Activated CD8-positive, alpha-beta memory T cell treated with anti-CD3 and anti-CD28 coated beads, Interleukin-2, amount 10 ng/mL, durations not matched to agents 7 days and 5 days (primary cell): ENCODE measurements around the gene METTL26. TPM values are rescaled to one million over a fixed set of nuclear protein-coding genes. Genes with fewer than 3 reads are reported as not detected.

Experiments
- ATAC-seq: fragments of 150-1000 bp; cut with Tn5 transposase; one replicate; pipeline ENCODE4 v1.10.0; 2021; ENCODE audit warnings: moderate library complexity
- CTCF ChIA-PET: fragments of 350-600 bp; sonication (Branson Sonifier 250); formaldehyde crosslinking; loops from one replicate; lab custom pipeline; 2021; ENCODE audit warnings: antibody characterized with exemption; lab: Charles Lee
- DNase-seq: peaks from one replicate; pipeline ENCODE4 v3.0.0-alpha.2; 2020
- H3K27ac Mint-ChIP-seq: one replicate; pipeline ENCODE4 v1.8.0; 2021; ENCODE audit warnings: mild to moderate bottlenecking, mixed read lengths
- H3K27me3 Mint-ChIP-seq: one replicate; pipeline ENCODE4 v1.8.0; 2021; ENCODE audit warnings: mixed read lengths
- H3K36me3 Mint-ChIP-seq: one replicate; pipeline ENCODE4 v1.8.0; 2021; ENCODE audit warnings: mild to moderate bottlenecking, mixed read lengths
- H3K4me1 Mint-ChIP-seq: one replicate; pipeline ENCODE4 v1.8.0; 2021; ENCODE audit warnings: mixed read lengths
- H3K4me3 Mint-ChIP-seq: one replicate; pipeline ENCODE4 v1.8.0; 2021; ENCODE audit warnings: mild to moderate bottlenecking, moderate library complexity, mixed read lengths
- H3K9me3 Mint-ChIP-seq: one replicate; pipeline ENCODE4 v1.8.0; 2022; ENCODE audit warnings: low read depth, mixed read lengths
- total RNA-seq, 2 experiments: library from RNA; stranded (reverse); gene quantifications; one replicate each; pipeline ENCODE4 v1.2.3, GENCODE V29; 2021

Gene METTL26
- total RNA-seq, 2 experiments from 2014 or later, result 86.7 to 92.6 TPM

DNA sequence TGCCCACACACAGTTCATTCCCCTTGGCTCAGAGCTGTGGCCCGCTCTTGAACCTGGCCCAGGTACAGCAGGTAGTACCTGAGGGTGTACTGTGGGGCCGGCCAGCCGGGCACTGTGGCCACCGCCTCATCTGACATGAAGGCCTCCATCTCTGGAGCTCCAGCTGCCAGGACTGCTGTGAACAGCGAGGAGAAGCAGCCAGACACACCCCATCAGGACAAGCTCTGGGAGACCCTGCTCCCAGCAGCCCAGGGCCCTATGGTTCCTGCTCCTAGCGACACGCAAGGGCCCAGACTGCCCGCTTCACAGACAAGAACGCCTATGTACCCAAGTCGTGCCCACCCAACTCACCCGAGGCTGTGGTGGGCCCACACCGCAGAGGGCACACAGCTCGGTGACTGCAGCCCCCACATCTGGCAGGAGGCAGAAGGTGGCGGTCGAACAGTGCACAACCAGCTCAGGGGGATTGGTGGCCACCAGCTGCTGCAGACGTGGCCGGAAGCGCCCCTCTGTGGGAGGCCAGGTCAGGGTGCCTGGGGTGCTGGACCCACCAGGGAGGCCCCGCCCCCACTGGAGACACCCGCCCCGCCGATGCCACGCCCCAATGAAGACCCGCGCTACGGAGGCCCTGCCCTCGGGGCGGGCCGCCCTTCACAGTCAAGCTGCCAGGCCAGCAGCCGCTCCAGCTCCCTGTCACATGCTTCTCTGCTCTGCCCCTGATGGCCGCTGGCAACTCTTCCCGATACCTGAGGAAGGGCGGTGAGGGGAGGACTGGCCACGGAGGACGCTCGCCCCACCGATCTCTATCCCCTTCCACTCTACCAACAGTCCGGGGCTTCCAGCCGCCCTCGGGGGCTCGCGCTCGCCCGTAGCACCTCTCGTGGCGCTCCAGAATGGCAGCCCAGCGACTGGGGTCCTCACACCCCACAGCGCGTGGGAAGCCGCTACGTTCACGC, 43.0 kb upstream of the METTL26 start:
- Mint-ChIP-seq H3K36me3 (peaks cover 4% of the 10 kb centered on the region), H3K9me3 (no peaks in the 10 kb centered on the region), H3K27me3 (peaks cover 12% of the 10 kb centered on the region), H3K4me1 (peaks cover 33% of the 10 kb centered on the region), H3K4me3 (peak overlapping the region; percentile 74), H3K27ac (peak overlapping the region; percentile 65)
- ATAC-seq (peak; percentile 17), DNase-seq (peak; percentile 76)
- CTCF ChIA-PET, result interaction anchor here (0.9 to 2.1 kb wide), 6 partner anchors 11 to 43 kb away, joined by 3 to 9 read pairs (median 4); partner anchors contain the start of genes METTL26, RHOT2 and WDR24

DNA sequence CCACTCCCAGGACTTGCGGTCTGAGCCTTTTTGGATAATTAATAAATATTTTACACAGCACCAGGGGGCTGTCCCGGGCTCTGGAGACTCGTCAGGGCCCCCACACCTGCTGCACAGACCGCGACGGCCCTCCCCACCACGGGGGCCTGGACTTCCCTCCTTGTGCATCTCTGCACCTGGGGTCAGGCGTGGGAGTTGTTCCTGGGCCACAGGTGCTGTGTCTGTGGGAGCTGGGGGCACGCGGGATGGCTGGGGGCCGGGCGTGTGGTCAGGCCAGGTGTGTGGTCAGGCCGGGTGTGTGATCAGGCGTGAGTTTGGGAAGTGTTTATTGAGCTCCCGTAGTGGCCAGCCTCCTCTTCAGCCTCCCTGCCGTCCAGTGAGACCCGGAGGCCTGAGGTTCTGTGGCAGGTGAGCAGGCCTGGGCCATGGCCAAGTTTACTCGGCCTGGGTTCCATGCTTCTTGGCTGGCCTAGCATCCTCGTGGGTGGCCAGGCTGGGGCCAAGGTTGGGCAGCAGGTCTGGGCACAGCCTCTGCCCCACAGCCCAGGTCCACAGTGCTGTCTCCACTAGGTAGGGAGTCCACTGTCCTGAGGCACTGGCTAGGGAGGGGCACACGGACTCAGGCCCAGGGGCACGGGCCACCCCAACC, 42.2 kb upstream of the METTL26 start:
- CTCF ChIA-PET, result interaction anchor here (0.9 to 2.1 kb wide), 5 partner anchors 10 to 42 kb away, joined by 4 to 9 read pairs (median 4); partner anchors contain the start of genes METTL26, RHOT2 and WDR24
- no peak for DNase-seq
- peaks cover 12% of the 10 kb centered on the region for H3K27me3 Mint-ChIP-seq
- no peak for ATAC-seq
- peaks cover 32% of the 10 kb centered on the region for H3K4me1 Mint-ChIP-seq
- H3K27ac Mint-ChIP-seq, result no peak overlapping the region
- H3K36me3 Mint-ChIP-seq, result peaks cover 6% of the 10 kb centered on the region
- no peaks in the 10 kb centered on the region for H3K9me3 Mint-ChIP-seq
- no peak overlapping the region for H3K4me3 Mint-ChIP-seq

DNA sequence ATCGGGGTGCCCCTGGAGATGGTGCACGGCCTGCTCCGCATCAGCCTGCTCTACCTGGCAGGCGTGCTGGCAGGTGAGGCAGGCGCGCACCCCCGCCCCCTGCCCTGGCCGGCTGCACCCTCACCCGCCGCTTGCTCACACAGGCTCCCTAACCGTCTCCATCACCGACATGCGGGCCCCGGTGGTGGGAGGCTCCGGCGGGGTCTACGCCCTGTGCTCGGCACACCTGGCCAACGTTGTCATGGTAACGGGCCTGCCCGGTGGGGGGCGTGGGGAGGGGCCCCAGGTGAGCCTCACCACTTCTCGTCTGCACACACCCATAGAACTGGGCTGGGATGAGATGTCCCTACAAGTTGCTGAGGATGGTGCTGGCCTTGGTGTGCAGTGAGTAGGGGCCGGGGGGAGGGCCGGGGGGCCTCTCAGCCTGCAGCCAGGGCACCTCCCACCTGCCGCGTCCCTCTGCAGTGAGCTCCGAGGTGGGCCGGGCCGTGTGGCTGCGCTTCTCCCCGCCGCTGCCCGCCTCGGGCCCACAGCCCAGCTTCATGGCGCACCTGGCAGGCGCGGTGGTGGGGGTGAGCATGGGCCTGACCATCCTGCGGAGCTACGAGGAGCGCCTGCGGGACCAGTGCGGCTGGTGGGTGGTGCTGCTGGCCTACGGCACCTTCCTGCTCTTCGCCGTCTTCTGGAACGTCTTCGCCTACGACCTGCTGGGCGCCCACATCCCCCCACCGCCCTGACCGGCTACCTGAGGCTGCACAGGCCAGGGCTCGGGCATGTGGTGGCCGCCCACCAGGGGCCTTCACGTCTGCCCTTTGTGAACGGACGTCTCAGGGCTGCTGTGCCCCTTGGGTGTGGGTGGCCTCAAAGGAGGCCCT, 41.4 kb upstream of the METTL26 start:
- Mint-ChIP-seq H3K27ac (no peak overlapping the region), H3K4me1 (peaks cover 24% of the 10 kb centered on the region), H3K9me3 (no peaks in the 10 kb centered on the region), H3K27me3 (peaks cover 12% of the 10 kb centered on the region), H3K4me3 (no peak overlapping the region), H3K36me3 (peaks cover 9% of the 10 kb centered on the region)
- CTCF ChIA-PET, result interaction anchor here (1.9 to 2.1 kb wide), 2 partner anchors 9 to 30 kb away, joined by 6 to 9 read pairs; partner anchors contain the start of gene RHOT2
- no peak for DNase-seq
- no peak for ATAC-seq

DNA sequence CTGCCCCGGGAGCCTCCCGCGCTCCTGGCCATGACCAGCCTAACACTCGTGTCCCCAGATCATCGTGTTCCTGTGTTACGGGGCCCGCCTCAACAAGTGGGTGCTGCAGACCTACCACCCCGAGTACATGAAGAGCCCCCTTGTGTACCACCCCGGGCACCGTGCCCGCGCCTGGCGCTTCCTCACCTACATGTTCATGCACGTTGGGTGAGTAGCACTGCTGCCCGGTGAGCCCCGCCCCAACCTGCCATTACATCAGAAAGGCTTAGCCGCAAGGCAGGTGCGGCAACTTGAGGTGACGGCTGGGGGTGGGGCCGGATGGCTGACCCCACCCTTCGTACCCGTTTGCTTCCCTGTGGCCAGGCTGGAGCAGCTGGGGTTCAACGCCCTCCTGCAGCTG, 40.8 kb upstream of the METTL26 start:
- DNase-seq (no peak), ATAC-seq (no peak)
- Mint-ChIP-seq H3K27me3 (peaks cover 12% of the 10 kb centered on the region), H3K4me3 (no peak overlapping the region), H3K9me3 (no peaks in the 10 kb centered on the region), H3K4me1 (peaks cover 20% of the 10 kb centered on the region), H3K27ac (no peak overlapping the region), H3K36me3 (peaks cover 8% of the 10 kb centered on the region)
- CTCF ChIA-PET, result no interaction called here

DNA sequence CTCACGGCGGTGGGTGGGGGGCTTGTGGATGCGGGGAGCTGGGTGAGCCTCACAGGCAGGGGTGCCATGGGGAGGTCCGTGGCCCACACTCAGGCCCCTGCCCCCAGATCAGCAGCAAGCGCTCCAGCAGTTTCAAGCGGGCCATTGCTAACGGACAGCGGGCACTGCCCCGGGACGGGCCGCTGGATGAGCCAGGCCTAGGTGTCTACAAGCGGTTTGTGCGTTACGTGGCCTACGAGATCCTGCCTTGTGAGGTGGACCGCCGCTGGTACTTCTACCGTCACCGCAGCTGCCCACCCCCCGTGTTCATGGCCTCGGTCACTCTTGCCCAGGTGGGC, 40.4 kb upstream of the METTL26 start:
- H3K4me1 Mint-ChIP-seq, result peaks cover 16% of the 10 kb centered on the region
- H3K27ac Mint-ChIP-seq, result no peak overlapping the region
- CTCF ChIA-PET, result interaction anchor here (1.3 kb wide), 1 partner anchor 19 kb away, joined by 3 read pairs; no protein-coding TSS in a partner anchor
- no peaks in the 10 kb centered on the region for H3K9me3 Mint-ChIP-seq
- peaks cover 5% of the 10 kb centered on the region for H3K36me3 Mint-ChIP-seq
- peaks cover 12% of the 10 kb centered on the region for H3K27me3 Mint-ChIP-seq
- no peak overlapping the region for H3K4me3 Mint-ChIP-seq
- DNase-seq, result no peak
- no peak for ATAC-seq

DNA sequence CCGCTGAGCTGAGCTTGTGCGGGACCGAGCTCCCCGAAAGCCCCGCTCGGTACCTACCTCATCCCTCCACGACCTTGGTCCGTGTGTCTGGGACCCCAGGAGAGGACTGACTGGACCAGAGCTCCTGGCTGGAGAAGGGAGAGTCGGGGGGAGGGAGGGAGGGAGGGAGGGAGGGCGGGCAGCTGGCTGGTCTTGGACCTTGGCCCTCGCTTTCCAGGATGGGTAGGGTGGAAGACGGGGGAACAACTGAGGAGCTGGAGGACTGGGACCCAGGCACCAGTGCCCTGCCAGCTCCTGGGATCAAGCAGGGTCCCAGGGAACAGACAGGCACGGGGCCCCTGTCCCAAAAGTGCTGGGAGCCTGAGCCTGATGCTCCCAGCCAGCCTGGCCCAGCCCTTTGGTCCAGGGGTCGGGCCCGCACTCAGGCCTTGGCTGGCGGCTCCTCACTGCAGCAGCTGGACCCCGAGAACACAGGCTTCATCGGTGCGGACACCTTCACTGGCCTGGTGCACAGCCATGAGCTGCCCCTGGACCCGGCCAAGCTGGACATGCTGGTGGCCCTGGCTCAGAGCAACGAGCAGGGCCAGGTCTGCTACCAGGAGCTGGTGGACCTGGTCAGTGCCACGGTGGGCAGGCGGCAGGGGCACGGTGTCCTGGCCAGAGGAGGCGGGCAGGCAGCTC, 39.9 kb upstream of the METTL26 start:
- CTCF ChIA-PET, result interaction anchor here (1.3 kb wide), 1 partner anchor 19 kb away, joined by 3 read pairs; no protein-coding TSS in a partner anchor
- H3K9me3 Mint-ChIP-seq, result no peaks in the 10 kb centered on the region
- H3K27ac Mint-ChIP-seq, result no peak overlapping the region
- no peak for DNase-seq
- no peak overlapping the region for H3K4me3 Mint-ChIP-seq
- H3K4me1 Mint-ChIP-seq, result peaks cover 11% of the 10 kb centered on the region
- peaks cover 7% of the 10 kb centered on the region for H3K36me3 Mint-ChIP-seq
- ATAC-seq, result no peak
- H3K27me3 Mint-ChIP-seq, result peaks cover 12% of the 10 kb centered on the region

DNA sequence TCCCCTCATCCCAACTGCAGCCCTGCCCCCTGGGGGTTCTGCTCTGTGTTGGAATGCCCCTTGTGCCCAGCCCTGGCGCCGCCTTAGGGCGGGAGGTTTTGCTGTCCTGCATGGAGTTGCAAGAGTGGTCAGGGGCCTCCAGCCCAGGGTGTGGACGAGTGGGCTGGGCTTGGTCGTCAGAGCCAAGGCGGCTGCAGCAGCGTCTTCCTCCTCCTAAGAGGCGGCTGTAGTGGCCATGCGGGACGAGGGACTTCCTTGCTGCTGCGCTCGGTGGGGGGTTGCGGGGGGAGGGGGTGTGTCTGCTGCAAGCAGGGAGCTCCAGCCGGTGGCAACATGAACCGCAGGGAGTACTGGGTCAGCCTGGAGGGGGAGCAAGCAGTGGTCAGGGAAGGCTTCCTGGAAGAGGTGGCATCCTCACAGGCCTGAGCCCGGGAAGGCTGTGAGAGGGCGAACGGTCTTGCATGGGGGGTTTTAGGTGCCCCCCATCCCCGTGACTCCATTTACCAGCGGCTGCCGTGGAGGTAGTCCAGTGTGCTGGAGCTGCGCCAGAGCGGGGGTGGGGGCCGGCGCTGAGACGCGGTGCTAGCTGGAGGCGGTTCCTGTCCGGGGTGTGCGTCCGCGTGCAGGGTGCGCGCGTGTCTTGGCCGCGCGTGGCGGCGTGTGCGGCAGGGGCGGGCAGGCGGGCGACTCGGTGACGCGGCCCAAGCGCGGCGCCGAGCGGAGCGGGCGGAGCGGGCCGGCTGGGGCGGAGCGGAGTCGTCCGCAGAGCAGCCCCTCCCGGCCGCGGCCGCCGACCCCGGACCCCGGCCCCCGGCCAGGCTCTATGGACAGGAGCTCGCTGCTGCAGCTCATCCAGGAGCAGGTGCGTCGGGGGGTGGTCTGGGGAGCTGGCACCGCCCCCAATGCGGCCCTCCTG, 39.1 kb upstream of the METTL26 start, which contains the start of gene RHBDL1:
Gene RHBDL1, plus strand, starts transcription at position 704 of the 916 bp plus-strand sequence. Its CDS starts 120 bp downstream, at position 824.
- Mint-ChIP-seq H3K36me3 (peaks cover 8% of the 10 kb centered on the region), H3K27ac (no peak within 1 kb of the TSS), H3K4me1 (peaks cover 8% of the 10 kb centered on the region), H3K4me3 (no peak within 1 kb of the TSS), H3K27me3 (peaks cover 12% of the 10 kb centered on the region), H3K9me3 (no peaks in the 10 kb centered on the region)
- DNase-seq (no peak), ATAC-seq (no peak)
- CTCF ChIA-PET, result interaction anchor here (1.3 kb wide), 1 partner anchor 20 kb away, joined by 3 read pairs; no protein-coding TSS in a partner anchor

DNA sequence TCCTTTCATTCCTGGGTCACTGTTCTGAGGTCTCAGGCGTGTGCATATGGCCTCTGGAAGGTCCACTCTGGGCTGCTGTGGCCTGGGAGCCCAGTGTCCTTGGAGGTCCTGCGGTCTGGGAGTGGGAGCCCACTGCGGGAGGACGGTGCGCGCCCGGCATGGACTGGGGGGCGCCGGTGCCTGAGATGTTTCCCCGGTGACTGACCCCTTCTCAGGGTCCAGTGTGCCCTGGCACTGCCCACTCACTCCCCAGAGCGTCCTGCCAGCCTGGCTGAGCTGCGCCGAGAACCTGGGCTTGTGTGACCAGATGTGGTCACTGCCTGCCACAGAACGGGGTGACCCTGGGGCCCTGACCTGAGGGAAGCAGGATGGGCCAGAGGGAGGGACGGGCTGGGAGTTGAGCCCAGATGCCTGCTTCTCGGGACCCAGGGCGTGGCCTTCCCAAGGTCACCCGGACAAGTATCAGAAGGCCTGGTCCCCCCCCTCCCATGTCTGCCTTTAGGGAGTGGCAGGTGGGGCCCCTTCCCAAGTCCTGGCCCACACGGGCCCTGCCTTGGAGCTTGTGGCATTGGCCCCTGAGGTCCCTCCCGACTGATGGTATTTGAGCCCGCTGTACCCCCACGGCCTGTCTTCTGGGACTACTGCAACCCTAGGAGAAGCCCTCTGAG, 38.2 kb upstream of the METTL26 start:
- H3K27ac Mint-ChIP-seq, result no peak overlapping the region
- peaks cover 12% of the 10 kb centered on the region for H3K27me3 Mint-ChIP-seq
- DNase-seq (no peak), ATAC-seq (no peak)
- no peaks in the 10 kb centered on the region for H3K9me3 Mint-ChIP-seq
- CTCF ChIA-PET, result no interaction called here
- H3K4me3 Mint-ChIP-seq, result no peak overlapping the region
- H3K4me1 Mint-ChIP-seq, result peaks cover 9% of the 10 kb centered on the region
- H3K36me3 Mint-ChIP-seq, result peaks cover 8% of the 10 kb centered on the region

DNA sequence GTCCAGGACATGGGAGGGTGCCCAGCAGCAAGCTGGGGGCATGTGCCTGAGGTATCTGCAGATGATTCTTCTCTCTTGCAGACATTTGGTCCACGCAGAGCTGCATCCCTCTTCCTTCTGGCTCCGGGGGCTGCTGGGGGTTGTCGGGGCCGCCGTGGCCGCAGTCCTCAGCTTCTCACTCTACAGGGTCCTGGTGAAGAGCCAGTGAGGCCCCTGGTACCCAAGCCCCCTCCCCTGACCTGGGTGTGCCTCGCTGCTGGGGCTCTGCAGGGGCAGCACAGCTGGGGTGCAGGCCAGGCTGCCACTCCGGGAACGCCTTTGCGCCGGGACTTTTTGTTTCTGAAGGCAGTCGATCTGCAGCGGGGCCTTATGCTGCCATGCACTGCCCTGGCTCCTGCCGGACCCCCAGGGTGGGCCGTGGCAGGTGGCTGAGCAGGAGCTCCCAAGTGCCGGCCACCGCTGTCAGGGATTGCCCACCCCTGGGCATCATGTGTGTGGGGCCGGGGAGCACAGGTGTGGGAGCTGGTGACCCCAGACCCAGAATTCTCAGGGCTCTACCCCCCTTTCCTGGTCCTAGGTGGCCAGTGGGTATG, 37.4 kb upstream of the METTL26 start:
- Mint-ChIP-seq H3K27ac (no peak overlapping the region), H3K9me3 (no peaks in the 10 kb centered on the region), H3K4me1 (peaks cover 8% of the 10 kb centered on the region), H3K4me3 (no peak overlapping the region), H3K27me3 (peaks cover 12% of the 10 kb centered on the region), H3K36me3 (peaks cover 8% of the 10 kb centered on the region)
- ATAC-seq (no peak), DNase-seq (no peak)
- CTCF ChIA-PET, result no interaction called here

DNA sequence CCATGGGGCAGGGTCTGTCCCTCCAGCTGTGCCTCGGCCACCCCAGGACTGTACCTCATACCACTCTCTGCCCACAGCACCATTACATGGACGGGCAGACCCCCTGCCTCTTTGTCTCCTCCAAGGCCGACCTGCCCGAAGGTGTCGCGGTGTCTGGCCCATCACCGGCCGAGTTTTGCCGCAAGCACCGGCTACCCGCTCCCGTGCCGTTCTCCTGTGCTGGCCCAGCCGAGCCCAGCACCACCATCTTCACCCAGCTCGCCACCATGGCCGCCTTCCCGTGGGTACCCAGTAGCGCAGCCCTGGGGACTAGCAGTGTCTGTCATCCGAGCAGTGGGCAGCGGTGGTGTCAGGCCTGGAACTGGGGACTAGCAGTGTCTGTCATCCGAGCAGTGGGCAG, 36.7 kb upstream of the METTL26 start:
- H3K36me3 Mint-ChIP-seq, result peaks cover 8% of the 10 kb centered on the region
- H3K4me3 Mint-ChIP-seq, result no peak overlapping the region
- H3K4me1 Mint-ChIP-seq, result peaks cover 8% of the 10 kb centered on the region
- no peak for DNase-seq
- no peaks in the 10 kb centered on the region for H3K9me3 Mint-ChIP-seq
- CTCF ChIA-PET, result no interaction called here
- H3K27me3 Mint-ChIP-seq, result peaks cover 12% of the 10 kb centered on the region
- ATAC-seq, result no peak
- no peak overlapping the region for H3K27ac Mint-ChIP-seq

DNA sequence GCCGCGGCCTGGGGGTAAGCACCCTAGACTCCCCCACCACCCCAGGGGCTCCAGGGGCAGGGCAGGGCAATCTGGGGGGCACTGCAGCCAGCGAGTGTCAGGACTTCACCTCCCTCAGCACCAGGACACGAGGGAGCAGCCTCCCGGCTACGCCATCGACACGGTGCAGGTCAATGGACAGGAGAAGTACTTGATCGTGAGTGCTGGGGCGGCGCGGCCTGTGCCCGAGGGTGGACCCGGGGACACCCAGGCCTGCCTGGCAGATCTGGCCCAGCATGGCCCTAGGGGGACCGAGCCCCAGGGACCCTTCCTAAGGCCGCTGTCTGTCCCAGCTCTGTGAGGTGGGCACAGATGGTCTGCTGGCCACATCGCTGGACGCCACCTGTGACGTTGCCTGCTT, 36.3 kb upstream of the METTL26 start:
- Mint-ChIP-seq H3K27ac (no peak overlapping the region), H3K36me3 (peaks cover 8% of the 10 kb centered on the region), H3K4me3 (no peak overlapping the region), H3K27me3 (peaks cover 12% of the 10 kb centered on the region), H3K4me1 (peaks cover 12% of the 10 kb centered on the region), H3K9me3 (no peaks in the 10 kb centered on the region)
- CTCF ChIA-PET, result no interaction called here
- ATAC-seq, result no peak
- DNase-seq, result no peak
